ENCODE data around the gene UBE2G1.

GRCh38 chr17:4378626-4379025 lies 12.2 kb upstream of the UBE2G1 start:
- TF ChIP-seq POLR2A (IDR thresholded peaks at IDR 0.05) (no peak), CTCF (IDR thresholded peaks at IDR 0.05) (no peak)
